ENCODE results near the gene GPR141.

DNA sequence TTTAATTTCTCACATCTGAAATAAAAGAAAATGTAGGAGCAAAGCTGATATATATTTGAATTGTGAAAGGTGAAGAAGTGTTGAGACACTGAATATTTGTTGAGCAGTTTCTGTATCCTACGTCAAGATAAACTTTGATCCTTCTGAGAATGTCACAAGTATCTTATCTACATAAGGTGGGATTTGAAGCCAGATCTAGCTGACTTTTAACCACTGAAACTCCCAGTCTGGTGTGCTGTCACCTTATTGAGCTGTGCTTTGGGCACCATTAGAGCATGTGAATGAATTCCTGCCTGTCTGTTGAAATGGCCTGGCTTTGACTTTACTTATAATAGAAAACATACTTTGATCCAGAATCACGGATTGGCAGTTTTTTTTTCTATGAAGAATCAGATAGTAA lies 15.2 kb downstream of the GPR141 start:
- no peak for TF ChIP-seq POLR2AphosphoS5 (IDR thresholded peaks at IDR 0.05; ENCODE audit: low read depth, low read length)
- no peak for TF ChIP-seq POLR2A (IDR thresholded peaks at IDR 0.05; ENCODE audit: low read depth, low read length)
